Choroid plexus epithelial cell (primary cell): ENCODE data around the gene PAK1.

Experiments
- DNase-seq: peaks from one replicate; pipeline ENCODE4 v3.0.0-alpha.2; 2010; ENCODE audit warnings: low read depth
- H3K4me3 ChIP-seq: 2 replicates; pipeline ENCODE4 v1.5.1; 2011; ENCODE audit warnings: low read depth, mild to moderate bottlenecking, control low read depth, low read length, moderate library complexity
- TF ChIP-seq, protein P1 (sequence below): conservative IDR thresholded peaks from 2 replicates; pipeline ENCODE4 v1.5.1; 2011; ENCODE audit warnings: low read depth, mild to moderate bottlenecking, control low read depth, inconsistent platforms, low read length, moderate library complexity

Gene PAK1

DNA sequence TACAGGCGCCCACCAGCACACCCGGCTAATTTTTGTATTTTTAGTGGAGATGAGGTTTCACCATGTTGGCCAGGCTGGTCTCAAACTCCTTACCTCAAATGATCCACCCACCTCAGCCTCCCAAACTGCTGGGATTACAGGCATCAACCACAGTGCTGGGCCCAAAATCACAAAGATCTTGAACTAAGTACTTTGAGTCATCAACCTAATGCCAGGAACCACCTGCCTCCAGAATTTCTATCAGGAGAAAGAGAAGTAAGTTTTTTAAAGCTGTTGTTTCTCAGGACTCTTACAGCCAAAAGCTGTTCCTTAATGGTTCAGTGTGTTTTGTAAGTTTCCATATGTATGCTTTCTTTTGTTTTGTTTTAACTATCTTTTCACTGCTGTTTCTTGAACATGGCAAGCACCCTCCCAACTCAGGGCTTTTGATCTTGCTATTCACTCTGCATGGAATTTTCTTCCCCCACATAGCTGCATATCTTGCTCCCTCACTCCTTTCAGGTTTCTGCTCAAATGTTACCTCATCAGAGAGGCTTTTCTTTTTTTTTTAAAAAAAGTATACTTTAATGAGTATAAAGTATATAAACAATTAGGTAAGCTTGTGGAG is 6.0 kb upstream of the PAK1 start:
- DNase-seq = no peak
- H3K4me3 ChIP-seq = no peak overlapping the region
- TF ChIP-seq, protein P1, sequence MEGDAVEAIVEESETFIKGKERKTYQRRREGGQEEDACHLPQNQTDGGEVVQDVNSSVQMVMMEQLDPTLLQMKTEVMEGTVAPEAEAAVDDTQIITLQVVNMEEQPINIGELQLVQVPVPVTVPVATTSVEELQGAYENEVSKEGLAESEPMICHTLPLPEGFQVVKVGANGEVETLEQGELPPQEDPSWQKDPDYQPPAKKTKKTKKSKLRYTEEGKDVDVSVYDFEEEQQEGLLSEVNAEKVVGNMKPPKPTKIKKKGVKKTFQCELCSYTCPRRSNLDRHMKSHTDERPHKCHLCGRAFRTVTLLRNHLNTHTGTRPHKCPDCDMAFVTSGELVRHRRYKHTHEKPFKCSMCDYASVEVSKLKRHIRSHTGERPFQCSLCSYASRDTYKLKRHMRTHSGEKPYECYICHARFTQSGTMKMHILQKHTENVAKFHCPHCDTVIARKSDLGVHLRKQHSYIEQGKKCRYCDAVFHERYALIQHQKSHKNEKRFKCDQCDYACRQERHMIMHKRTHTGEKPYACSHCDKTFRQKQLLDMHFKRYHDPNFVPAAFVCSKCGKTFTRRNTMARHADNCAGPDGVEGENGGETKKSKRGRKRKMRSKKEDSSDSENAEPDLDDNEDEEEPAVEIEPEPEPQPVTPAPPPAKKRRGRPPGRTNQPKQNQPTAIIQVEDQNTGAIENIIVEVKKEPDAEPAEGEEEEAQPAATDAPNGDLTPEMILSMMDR = no peak

DNA sequence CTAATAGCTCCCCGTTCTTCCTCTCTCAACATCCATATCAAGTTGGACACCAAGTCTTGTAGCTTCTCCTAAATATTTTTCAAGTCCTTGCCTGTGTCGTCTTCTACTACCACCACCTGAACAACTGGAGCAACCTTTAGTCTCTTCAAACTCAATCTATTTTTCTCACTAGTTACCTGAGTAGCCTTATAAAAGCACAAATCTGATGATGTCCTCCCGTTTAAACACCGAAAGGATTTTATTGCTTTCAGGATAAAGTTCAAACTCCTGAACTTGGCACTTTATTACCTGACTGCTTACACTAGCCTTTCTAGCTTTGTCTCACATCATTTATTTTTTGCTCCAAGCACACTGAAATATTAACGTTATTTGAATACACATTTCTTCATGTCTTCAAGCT is 1.3 kb upstream of the PAK1 start:
- no peak overlapping the region for H3K4me3 ChIP-seq
- no peak for DNase-seq
- TF ChIP-seq, protein P1 = no peak

DNA sequence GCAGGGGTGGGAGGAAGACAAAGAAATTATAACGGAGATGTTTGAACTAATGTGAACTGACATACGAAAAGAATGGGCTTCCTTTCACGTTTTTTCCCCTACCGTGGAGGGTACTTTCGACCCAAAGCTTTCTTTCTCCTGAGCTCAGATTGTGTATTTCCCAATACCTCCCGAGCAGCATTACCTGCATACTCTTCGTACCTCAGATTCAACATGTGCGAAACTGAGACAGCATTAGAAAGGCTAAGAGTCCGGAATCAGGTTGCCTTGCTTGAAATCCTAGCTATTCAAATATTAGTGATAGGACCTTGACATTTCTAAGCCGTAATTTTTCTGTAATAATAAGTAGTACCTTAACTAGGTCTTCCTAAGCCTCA is 778 bp upstream of the PAK1 start:
- DNase-seq = no peak
- peak overlapping the region; percentile 59 for H3K4me3 ChIP-seq
- TF ChIP-seq, protein P1 = no peak

DNA sequence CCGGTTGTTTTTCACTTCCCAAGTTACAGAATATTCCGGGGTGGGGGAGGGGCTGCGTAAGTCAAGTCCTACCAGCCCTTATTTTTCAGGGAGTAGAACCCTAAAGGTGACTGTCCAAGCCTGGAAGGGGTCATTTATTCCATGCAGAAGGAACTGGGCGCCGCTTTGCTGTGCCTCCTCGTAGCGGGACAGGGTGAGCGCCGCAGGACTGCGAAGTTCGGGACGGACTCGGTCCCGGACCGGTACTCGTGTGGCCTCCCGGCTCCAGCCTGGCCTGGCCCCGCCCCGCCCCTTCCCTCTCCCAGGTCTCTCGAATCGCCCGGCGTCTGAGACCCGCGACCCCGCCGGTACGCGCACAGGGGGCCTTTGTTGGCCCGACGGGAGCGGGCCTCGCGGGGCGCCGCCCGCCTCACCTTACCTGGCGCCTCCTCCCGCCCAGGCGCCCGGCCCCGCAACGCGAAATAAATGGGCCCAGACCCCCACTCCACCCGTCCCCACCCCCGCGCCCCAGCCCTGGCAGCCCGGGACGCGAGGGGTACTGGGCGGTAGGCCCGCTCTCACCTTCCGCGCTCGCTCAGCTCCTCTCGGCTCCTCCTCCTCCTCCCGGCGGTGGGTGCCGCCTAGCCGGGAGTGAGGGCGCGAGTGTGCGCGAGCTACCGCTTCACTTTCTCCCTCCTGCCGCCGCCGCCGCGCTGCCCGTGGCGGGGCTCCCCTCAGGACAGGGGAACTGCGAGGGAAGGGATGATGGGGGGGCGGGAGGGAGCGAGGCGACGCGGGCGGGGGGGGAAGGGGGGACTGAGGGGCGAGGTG is 698 bp downstream of the PAK1 start:
- H3K4me3 ChIP-seq = peak overlapping the region; percentile 59
- TF ChIP-seq, protein P1 = no peak
- peak; percentile 18 for DNase-seq

DNA sequence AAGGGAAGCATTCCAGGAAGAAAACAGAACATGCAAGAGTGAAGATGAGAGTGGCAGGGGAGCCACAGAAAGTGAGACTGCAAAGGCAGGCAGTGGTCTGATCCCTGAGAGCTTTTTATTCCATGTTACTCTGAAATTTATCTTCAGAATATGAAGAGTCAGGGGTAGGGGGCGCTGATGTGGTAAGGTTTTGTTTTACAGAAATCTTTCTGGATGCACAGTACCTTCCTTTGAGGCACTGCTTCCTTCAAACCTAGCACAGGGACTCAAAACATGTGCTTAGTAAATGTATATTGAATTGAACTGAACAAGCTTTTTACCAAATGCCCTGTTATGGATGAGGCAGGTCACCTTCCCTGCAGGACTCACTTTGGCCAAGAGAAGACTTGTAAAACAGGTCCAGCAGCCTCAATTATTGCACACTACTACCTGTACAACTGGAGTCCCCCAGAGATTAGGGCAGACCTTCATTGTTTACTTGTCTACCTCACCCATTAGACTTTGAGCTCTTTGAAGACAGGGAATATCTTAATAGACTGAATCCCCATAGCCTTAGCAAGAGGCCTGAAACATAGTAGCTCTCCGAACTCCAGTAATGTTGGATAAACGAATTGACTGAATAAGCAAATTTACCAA is 2.2 kb downstream of the PAK1 start:
- no peak overlapping the region for H3K4me3 ChIP-seq
- DNase-seq = peak; percentile 22
- TF ChIP-seq, protein P1 = peak; percentile 41

DNA sequence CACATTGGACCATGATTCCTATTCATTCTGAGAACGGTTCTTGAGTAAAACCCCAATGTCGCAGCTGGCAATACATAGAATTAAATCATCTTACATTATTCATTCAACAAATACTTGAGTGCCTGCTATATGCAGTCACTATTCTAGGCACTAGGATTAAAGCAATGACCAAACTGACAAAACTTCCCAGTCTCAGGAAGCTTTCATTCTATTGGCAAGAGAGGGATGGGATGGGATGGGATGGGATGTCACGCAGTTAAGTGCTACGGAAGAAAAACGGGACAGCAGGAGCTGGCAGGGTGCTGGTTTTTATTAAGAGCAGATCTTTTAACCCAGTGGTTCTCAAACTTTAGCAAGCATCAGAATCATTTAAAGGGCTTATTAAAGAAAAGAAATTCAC is 2.9 kb downstream of the PAK1 start:
- no peak for DNase-seq
- no peak overlapping the region for H3K4me3 ChIP-seq
- TF ChIP-seq, protein P1 = no peak

DNA sequence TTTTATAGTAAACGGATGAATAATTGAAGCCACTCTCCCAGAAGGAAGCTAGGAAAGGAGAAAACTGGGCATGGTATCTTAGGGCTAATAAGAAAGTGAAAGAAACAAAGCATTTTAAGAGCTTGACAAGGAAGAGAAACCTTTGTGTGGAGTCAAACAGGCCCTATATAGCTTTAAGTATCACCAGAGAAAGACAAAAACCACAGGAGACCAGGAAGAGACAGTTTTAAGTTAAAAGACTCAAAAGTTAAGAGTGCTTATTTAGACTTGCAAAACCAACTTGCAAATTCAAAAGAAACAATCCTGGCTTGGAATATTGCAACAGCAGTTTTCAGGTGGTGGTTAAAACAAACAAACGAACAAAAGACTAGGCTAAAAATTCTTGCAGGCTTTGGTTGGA is 3.4 kb downstream of the PAK1 start:
- no peak for DNase-seq
- H3K4me3 ChIP-seq = no peak overlapping the region
- TF ChIP-seq, protein P1 = no peak
